DND-41 (cell line): ENCODE measurements around the gene TCF7L1.

Experiments
- EZH2 ChIP-seq: IDR thresholded peaks from 3 replicates; pipeline ENCODE4 v1.6.1; 2012; ENCODE audit warnings: borderline replicate concordance, low read depth, mild to moderate bottlenecking, moderate library complexity, low read length, inconsistent platforms; ENCODE audit not compliant: severe bottlenecking
- TF ChIP-seq, protein P1 (sequence below): IDR thresholded peaks from 2 replicates; pipeline ENCODE4 v1.5.1; 2012; ENCODE audit warnings: borderline replicate concordance, low read length, moderate library complexity, mild to moderate bottlenecking; ENCODE audit not compliant: poor library complexity, severe bottlenecking; ENCODE audit errors: extremely low read depth

- TF ChIP-seq, protein P1, sequence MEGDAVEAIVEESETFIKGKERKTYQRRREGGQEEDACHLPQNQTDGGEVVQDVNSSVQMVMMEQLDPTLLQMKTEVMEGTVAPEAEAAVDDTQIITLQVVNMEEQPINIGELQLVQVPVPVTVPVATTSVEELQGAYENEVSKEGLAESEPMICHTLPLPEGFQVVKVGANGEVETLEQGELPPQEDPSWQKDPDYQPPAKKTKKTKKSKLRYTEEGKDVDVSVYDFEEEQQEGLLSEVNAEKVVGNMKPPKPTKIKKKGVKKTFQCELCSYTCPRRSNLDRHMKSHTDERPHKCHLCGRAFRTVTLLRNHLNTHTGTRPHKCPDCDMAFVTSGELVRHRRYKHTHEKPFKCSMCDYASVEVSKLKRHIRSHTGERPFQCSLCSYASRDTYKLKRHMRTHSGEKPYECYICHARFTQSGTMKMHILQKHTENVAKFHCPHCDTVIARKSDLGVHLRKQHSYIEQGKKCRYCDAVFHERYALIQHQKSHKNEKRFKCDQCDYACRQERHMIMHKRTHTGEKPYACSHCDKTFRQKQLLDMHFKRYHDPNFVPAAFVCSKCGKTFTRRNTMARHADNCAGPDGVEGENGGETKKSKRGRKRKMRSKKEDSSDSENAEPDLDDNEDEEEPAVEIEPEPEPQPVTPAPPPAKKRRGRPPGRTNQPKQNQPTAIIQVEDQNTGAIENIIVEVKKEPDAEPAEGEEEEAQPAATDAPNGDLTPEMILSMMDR, result no peak
- TF ChIP-seq EZH2, result no peak
Observed at GRCh38 chr2:85184231-85184630, 51.0 kb downstream of the TCF7L1 start.
